ENCODE measurements around the gene BCL2L1. TPM values are rescaled to one million over a fixed set of nuclear protein-coding genes. Genes with fewer than 3 reads are reported as not detected.
A peak's percentile ranks its signal among the peaks of the same experiment; 100 is the strongest.

The BCL2L1 gene
- total RNA-seq, 1 experiment from 2014 or later, result 226 TPM

DNA sequence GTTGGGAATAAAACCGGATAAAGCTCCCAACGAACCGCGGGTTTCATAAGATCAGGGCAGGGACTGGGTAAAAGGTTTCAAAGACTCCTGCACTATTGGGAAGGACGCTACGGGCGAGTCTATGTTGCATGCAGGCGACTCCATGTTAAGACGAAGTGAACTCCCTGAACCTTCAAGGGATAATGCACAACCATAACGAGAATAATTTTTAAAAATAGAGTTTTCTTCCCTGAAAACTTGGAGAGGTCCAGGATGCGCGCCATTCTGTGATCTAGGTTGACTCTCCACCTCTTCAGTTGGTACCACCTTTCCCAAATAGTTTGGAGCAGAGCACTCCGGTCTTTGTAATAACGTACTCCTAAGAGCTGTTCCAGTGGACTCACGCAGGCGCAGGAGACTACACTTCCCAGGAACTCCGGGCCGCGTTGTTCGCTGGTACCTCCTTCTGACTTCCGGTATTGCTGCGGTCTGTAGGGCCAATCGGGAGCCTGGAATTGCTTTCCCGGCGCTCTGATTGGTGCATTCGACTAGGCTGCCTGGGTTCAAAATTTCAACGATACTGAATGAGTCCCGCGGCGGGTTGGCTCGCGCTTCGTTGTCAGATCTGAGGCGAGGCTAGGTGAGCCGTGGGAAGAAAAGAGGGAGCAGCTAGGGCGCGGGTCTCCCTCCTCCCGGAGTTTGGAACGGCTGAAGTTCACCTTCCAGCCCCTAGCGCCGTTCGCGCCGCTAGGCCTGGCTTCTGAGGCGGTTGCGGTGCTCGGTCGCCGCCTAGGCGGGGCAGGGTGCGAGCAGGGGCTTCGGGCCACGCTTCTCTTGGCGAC, 16.3 kb upstream of the BCL2L1 start, which contains the start of gene TPX2:
TPX2 (plus strand) TSS at position 562 of the 821 bp plus-strand sequence. CDS start 18,187 bp downstream, outside the sequence.
- H4K20me1 ChIP-seq (ENCODE audit: insufficient read depth), result no peaks in the 10 kb centered on the region
- DNase-seq (ENCODE audit: low read depth, low spot score) (peak; percentile 93), ATAC-seq (peak; percentile 97)
- peak within 1 kb of the TSS; percentile 85 for H3K27ac ChIP-seq (ENCODE audit: low read depth, low read length)
- RAD21 ChIA-PET (ENCODE audit: low non-redundant PET in 1 of 2, low total read pairs in 2 of 2, uncharacterized antibody in 2 of 2, unreplicated experiment in 2 of 2), result interaction anchor here in 1 of 2 experiments (0.8 kb wide), 1 partner anchor 15 kb away, joined by 3 read pairs; no protein-coding TSS in a partner anchor
- H3K9me2 ChIP-seq (ENCODE audit: insufficient read depth), result no peaks in the 10 kb centered on the region
- peak within 1 kb of the TSS; percentile 74 to 86 for H3K4me3 ChIP-seq (replicated peaks in 1 of 2; ENCODE audit: low read depth in 1 of 2, low read length in 2 of 2)
- H2AFZ ChIP-seq (ENCODE audit: low read depth, low read length, poor library complexity, severe bottlenecking), result peak within 1 kb of the TSS; percentile 32
- CTCF ChIA-PET, result interaction anchor here (0.6 to 1.4 kb wide), 5 partner anchors 8 to 235 kb away, joined by 3 to 16 read pairs (median 4); no protein-coding TSS in a partner anchor
- peaks cover 13 to 28% of the 10 kb centered on the region in 2 experiments; a peak in 3 of 4 replicates for H3K4me1 ChIP-seq (ENCODE audit: control insufficient read depth in 1 of 2, insufficient read depth in 2 of 2, low read length in 2 of 2)
- no peaks in the 10 kb centered on the region for H3K9me3 ChIP-seq (ENCODE audit: control insufficient read depth in 1 of 2, insufficient read depth in 1 of 2, low read depth in 1 of 2, low read length in 2 of 2)
- H3K79me2 ChIP-seq (ENCODE audit: insufficient read depth, low read length), result peaks cover 58% of the 10 kb centered on the region
- BruUV-seq (replicated peaks), result no TSS peak
- H3K36me3 ChIP-seq (ENCODE audit: control insufficient read depth in 1 of 2, insufficient read depth in 2 of 2, low read length in 2 of 2), result peaks cover 5 to 12% of the 10 kb centered on the region in 2 experiments; a peak in 3 of 4 replicates
- H3K4me2 ChIP-seq (ENCODE audit: low read length), result peak within 1 kb of the TSS; percentile 90
- POLR2A ChIA-PET, result interaction anchor here (0.6 to 2.0 kb wide), 7 partner anchors 9 to 152 kb away, joined by 3 to 19 read pairs (median 4); partner anchors contain the start of gene BCL2L1
- TF ChIP-seq CEBPB (IDR thresholded peaks at IDR 0.05; ENCODE audit: low read depth), result no peak
- TF ChIP-seq, protein P1, sequence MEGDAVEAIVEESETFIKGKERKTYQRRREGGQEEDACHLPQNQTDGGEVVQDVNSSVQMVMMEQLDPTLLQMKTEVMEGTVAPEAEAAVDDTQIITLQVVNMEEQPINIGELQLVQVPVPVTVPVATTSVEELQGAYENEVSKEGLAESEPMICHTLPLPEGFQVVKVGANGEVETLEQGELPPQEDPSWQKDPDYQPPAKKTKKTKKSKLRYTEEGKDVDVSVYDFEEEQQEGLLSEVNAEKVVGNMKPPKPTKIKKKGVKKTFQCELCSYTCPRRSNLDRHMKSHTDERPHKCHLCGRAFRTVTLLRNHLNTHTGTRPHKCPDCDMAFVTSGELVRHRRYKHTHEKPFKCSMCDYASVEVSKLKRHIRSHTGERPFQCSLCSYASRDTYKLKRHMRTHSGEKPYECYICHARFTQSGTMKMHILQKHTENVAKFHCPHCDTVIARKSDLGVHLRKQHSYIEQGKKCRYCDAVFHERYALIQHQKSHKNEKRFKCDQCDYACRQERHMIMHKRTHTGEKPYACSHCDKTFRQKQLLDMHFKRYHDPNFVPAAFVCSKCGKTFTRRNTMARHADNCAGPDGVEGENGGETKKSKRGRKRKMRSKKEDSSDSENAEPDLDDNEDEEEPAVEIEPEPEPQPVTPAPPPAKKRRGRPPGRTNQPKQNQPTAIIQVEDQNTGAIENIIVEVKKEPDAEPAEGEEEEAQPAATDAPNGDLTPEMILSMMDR (IDR thresholded peaks at IDR 0.05 in 2 of 3, conservative IDR thresholded peaks at IDR 0.05 in 1 of 3; ENCODE audit: borderline replicate concordance in 1 of 3, insufficient read depth in 1 of 3, low read depth in 2 of 3, low read length in 2 of 3), result 0 out of 6 replicates have a peak, but pooled peaks of 1 of the 3 experiments have one; percentile 10
- no peak for TF ChIP-seq EZH2phosphoT487 (IDR thresholded peaks at IDR 0.05; ENCODE audit: borderline replicate concordance)
- TF ChIP-seq SP1 (IDR thresholded peaks at IDR 0.05; ENCODE audit: low read depth), result peak; percentile 95
- no peak for TF ChIP-seq SRF (IDR thresholded peaks at IDR 0.05; ENCODE audit: low read depth)
- peak; percentile 71; the same call in 1 of the 2 replicates for TF ChIP-seq ELF1 (IDR thresholded peaks at IDR 0.05; ENCODE audit: borderline replicate concordance, low read depth)
- TF ChIP-seq, protein P2, sequence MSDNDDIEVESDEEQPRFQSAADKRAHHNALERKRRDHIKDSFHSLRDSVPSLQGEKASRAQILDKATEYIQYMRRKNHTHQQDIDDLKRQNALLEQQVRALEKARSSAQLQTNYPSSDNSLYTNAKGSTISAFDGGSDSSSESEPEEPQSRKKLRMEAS (IDR thresholded peaks at IDR 0.05), result peak; percentile 64; the same call in 1 of the 2 replicates
- TF ChIP-seq, protein P3, sequence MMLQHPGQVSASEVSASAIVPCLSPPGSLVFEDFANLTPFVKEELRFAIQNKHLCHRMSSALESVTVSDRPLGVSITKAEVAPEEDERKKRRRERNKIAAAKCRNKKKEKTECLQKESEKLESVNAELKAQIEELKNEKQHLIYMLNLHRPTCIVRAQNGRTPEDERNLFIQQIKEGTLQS (IDR thresholded peaks at IDR 0.05), result no peak
- TF ChIP-seq POLR2A (IDR thresholded peaks at IDR 0.05; ENCODE audit: borderline replicate concordance, extremely low read depth, insufficient read depth, insufficient read length), result peak; percentile 94
- TF ChIP-seq EZH2 (IDR thresholded peaks at IDR 0.05), result no peak
- TF ChIP-seq SIN3A (IDR thresholded peaks at IDR 0.05; ENCODE audit: low read depth), result peak; percentile 92
- peak; percentile 89 for TF ChIP-seq POLR2AphosphoS5 (IDR thresholded peaks at IDR 0.05; ENCODE audit: low read depth, low read length)
- TF ChIP-seq ZFX (IDR thresholded peaks at IDR 0.05), result peak; percentile 73; the same call in 1 of the 2 replicates
- TF ChIP-seq JUND (IDR thresholded peaks at IDR 0.05), result no peak
- peak; percentile 49 for TF ChIP-seq YY1 (IDR thresholded peaks at IDR 0.05; ENCODE audit: extremely low read depth, insufficient replicate concordance, low read depth, low read length)
- TF ChIP-seq TCF7L2 (IDR thresholded peaks at IDR 0.05; ENCODE audit: borderline replicate concordance, extremely low read depth, insufficient read depth, insufficient read length), result peak; percentile 29
- peak within 1 kb of the TSS; percentile 90 for H3K9ac ChIP-seq (ENCODE audit: low read length)
- no peaks in the 10 kb centered on the region for H3K27me3 ChIP-seq (ENCODE audit: insufficient read depth, low read length)
- intact Hi-C loops (cut with micrococcal nuclease), result no loop called here

All from HCT116 (cell line).